Esophagus muscularis mucosa (tissue), 4 donors: Measurements from ENCODE around the gene RAPGEF1. TPM values are rescaled to one million over a fixed set of nuclear protein-coding genes. Genes with fewer than 3 reads are reported as not detected.
A peak's percentile ranks its signal among the peaks of the same experiment; 100 is the strongest.

Experiments used
- DNase-seq: peaks from one replicate; pipeline ENCODE4 v3.0.0-alpha.2; 2017; ENCODE audit errors: extremely low spot score
- H3K27ac ChIP-seq, 4 donors: fragments of 200-600 bp; sonication (generic); replicated peaks in 1 of 4; 1 replicate in 3 of 4; 2 replicates in 1 of 4; pipeline ENCODE4 v1.5.1; 2016 to 2019; ENCODE audit warnings: mild to moderate bottlenecking in 1 of 4
- H3K27me3 ChIP-seq, 4 donors: fragments of 200-600 bp; sonication (generic); one replicate each; pipeline versions ENCODE4 v1.5.1 to v1.6.0; 2016 to 2019
- H3K36me3 ChIP-seq, 4 donors: fragments of 200-600 bp; sonication (generic); one replicate each; pipeline ENCODE4 v1.5.1; 2016 to 2019
- H3K4me1 ChIP-seq, 4 donors: fragments of 200-600 bp; sonication (generic); one replicate each; pipeline ENCODE4 v1.5.1; 2016 to 2019
- H3K4me3 ChIP-seq, 4 donors: fragments of 200-600 bp; sonication (generic); 1 replicate in 2 of 4; 2 replicates in 2 of 4; pipeline ENCODE4 v1.5.1; 2016 to 2019; ENCODE audit warnings: mild to moderate bottlenecking in 4 of 4, moderate library complexity in 1 of 4
- H3K9me3 ChIP-seq, 4 donors: fragments of 200-600 bp; sonication (generic); 1 replicate in 3 of 4; 2 replicates in 1 of 4; pipeline ENCODE4 v1.5.1; 2016 to 2019
- EP300 ChIP-seq: sonication (generic); formaldehyde crosslinking; IDR thresholded peaks from one replicate; pipeline ENCODE4 v1.6.1; 2017; ENCODE audit warnings: antibody characterized with exemption
- POLR2A ChIP-seq: fragments of 450-650 bp; IDR thresholded peaks from one replicate; pipeline ENCODE4 v1.6.1; 2017; ENCODE audit warnings: antibody characterized with exemption, moderate library complexity, mild to moderate bottlenecking, low read depth
- POLR2AphosphoS5 ChIP-seq, 2 donors: sonication (generic); formaldehyde crosslinking; IDR thresholded peaks; one replicate each; pipeline ENCODE4 v1.6.1; 2017; ENCODE audit warnings: antibody characterized with exemption in 2 of 2
- WGBS: methylation state at CpG from one replicate; pipeline ENCODE4 v1.1.5; 2018; 5-methylcytosine and 5-hydroxymethylcytosine counted together
- intact Hi-C: fragments of 100-400 bp; cut with DNase I; formaldehyde crosslinking; loops from one replicate; pipeline ENCODE4 v1.15.1; 2023
- total RNA-seq, 4 donors: library from RNA; depleted of rRNA; stranded (reverse); fragments of >200 nt; gene quantifications; one replicate each; pipeline versions ENCODE4 v1.1.0 to v1.2.1, GENCODE V29; 2016
- TF ChIP-seq, protein P1 (sequence below), 3 experiments: fragments of 200-600 bp in 2 of 3; fragments of 450-650 bp in 1 of 3; sonication (generic) in 2 of 3; IDR thresholded peaks; one replicate each; pipeline ENCODE4 v1.5.1; 2017 to 2019; ENCODE audit warnings: antibody characterized with exemption in 3 of 3, mild to moderate bottlenecking in 2 of 3, moderate library complexity in 1 of 3

RAPGEF1 gene
- total RNA-seq, 4 donors from 2014 or later, result 66.6 to 138 (median 101) TPM

DNA sequence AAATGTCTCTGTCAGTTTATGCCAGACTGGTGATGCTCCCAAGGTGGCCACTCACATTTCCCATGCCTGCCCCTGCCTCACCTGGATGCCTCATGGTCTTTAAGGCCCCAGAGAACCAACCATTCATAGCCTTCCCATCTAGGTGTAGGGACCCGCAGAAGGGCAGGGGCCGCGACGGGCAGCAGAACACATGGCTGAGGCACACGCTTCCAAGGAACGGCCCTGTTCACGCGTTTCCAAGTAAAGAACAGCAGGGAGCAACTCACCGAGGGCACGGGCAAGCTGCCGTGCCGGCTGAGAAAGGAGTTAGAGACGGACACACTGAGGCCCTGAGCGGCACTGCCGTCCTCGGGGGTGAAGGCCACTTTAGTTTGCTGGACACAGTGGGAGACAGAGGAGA, 121.1 kb downstream of the RAPGEF1 start:
- DNase-seq, result no peak
- TF ChIP-seq POLR2A, result no peak
- TF ChIP-seq, protein P1, sequence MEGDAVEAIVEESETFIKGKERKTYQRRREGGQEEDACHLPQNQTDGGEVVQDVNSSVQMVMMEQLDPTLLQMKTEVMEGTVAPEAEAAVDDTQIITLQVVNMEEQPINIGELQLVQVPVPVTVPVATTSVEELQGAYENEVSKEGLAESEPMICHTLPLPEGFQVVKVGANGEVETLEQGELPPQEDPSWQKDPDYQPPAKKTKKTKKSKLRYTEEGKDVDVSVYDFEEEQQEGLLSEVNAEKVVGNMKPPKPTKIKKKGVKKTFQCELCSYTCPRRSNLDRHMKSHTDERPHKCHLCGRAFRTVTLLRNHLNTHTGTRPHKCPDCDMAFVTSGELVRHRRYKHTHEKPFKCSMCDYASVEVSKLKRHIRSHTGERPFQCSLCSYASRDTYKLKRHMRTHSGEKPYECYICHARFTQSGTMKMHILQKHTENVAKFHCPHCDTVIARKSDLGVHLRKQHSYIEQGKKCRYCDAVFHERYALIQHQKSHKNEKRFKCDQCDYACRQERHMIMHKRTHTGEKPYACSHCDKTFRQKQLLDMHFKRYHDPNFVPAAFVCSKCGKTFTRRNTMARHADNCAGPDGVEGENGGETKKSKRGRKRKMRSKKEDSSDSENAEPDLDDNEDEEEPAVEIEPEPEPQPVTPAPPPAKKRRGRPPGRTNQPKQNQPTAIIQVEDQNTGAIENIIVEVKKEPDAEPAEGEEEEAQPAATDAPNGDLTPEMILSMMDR (IDR thresholded peaks at IDR 0.05), result no peak
- no peak for TF ChIP-seq EP300
- TF ChIP-seq POLR2AphosphoS5 (IDR thresholded peaks at IDR 0.05), result no peak
- intact Hi-C loops, result no loop called here
- Histone ChIP-seq H3K27me3 (no peaks in the 10 kb centered on the region), H3K4me1 (peaks cover 8 to 17% (median 13%) of the 10 kb centered on the region in 4 donors), H3K27ac (peak overlapping the region in 1 of 4 donors; percentile 6), H3K4me3 (no peak overlapping the region), H3K9me3 (no peaks in the 10 kb centered on the region), H3K36me3 (peaks cover 26 to 93% (median 81%) of the 10 kb centered on the region in 4 donors)
- 96% methylated on average over 16 of the region's 16 CpGs for WGBS

GRCh38 chr9:131618071-131618479, 121.8 kb downstream of the RAPGEF1 start:
- no peaks in the 10 kb centered on the region for H3K27me3 ChIP-seq
- peaks cover 8 to 17% (median 13%) of the 10 kb centered on the region in 4 donors for H3K4me1 ChIP-seq
- TF ChIP-seq EP300 (no peak), POLR2AphosphoS5 (IDR thresholded peaks at IDR 0.05) (peak in 1 of 2 donors; percentile 55)
- TF ChIP-seq, protein P1 (IDR thresholded peaks at IDR 0.05), result no peak
- H3K27ac ChIP-seq, result peak overlapping the region in 1 of 4 donors; percentile 17
- H3K4me3 ChIP-seq, result no peak overlapping the region
- intact Hi-C loops, result no loop called here
- H3K9me3 ChIP-seq, result no peaks in the 10 kb centered on the region
- no CpG with 5 or more reads among the region's 2 CpGs for WGBS
- no peak for DNase-seq
- H3K36me3 ChIP-seq, result peaks cover 26 to 93% (median 79%) of the 10 kb centered on the region in 4 donors

GRCh38 chr9:131617611-131618010, 122.3 kb downstream of the RAPGEF1 start:
- intact Hi-C loops, result no loop called here
- 81% methylated on average over 5 of the region's 5 CpGs for WGBS
- no peaks in the 10 kb centered on the region for H3K27me3 ChIP-seq
- no peak overlapping the region for H3K4me3 ChIP-seq
- H3K9me3 ChIP-seq, result no peaks in the 10 kb centered on the region
- no peak for DNase-seq
- TF ChIP-seq, protein P1 (IDR thresholded peaks at IDR 0.05), result no peak
- TF ChIP-seq POLR2A, result no peak
- TF ChIP-seq EP300, result no peak
- peaks cover 8 to 17% (median 13%) of the 10 kb centered on the region in 4 donors for H3K4me1 ChIP-seq
- peak overlapping the region in 1 of 4 donors; percentile 17 for H3K27ac ChIP-seq
- peaks cover 26 to 93% (median 79%) of the 10 kb centered on the region in 4 donors for H3K36me3 ChIP-seq

- Histone ChIP-seq H3K27me3 (no peaks in the 10 kb centered on the region), H3K4me3 (no peak overlapping the region), H3K9me3 (no peaks in the 10 kb centered on the region), H3K4me1 (peaks cover 8 to 17% (median 13%) of the 10 kb centered on the region in 4 donors), H3K27ac (peak overlapping the region in 1 of 4 donors; percentile 17), H3K36me3 (peaks cover 26 to 92% (median 79%) of the 10 kb centered on the region in 4 donors)
- no peak for DNase-seq
- no peak for TF ChIP-seq POLR2A
- TF ChIP-seq EP300, result no peak
- no peak for TF ChIP-seq POLR2AphosphoS5 (IDR thresholded peaks at IDR 0.05)
- TF ChIP-seq, protein P1 (IDR thresholded peaks at IDR 0.05), result no peak
- 75% methylated on average over 10 of the region's 10 CpGs for WGBS
- intact Hi-C loops, result no loop called here
These were observed 122.8 kb downstream of the RAPGEF1 start for GRCh38 chr9:131616983-131617604.
